COLO829 (cell line): Measurements from ENCODE around the gene ILRUN.
"Not testable (repeated sequence)": the region's sequence is repeated elsewhere in the genome, so short reads cannot be mapped to it uniquely, and the experiment has no call there.

ENCODE experiments used
- DNase-seq: peaks from one replicate; pipeline ENCODE4 v3.0.0; 2012; ENCODE audit warnings: low spot score

ILRUN gene

GRCh38 chr6:34664256-34664971 is 32.2 kb downstream of the ILRUN start:
- no peak for DNase-seq

DNA sequence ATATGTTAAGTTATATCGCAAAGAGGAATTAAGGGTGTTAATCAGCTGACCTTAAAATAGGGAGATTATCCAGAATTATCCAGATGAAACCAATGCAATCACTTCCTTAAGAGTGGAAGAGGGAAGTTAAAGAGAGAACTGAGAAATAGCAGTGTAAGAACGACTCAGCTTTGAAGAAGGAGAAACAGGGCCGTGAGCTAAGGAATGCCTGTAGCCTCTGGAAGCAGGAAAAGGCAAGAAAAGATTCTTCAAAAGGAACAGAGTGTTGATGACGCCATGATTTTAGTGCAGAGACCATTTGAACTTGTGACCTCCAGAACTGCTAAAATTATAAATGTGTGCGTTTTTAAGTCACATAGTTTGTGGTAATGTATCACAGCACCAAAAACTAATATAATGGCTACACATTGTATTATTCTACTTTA is 32.7 kb downstream of the ILRUN start:
- DNase-seq, result no peak

- DNase-seq, result no peak
Observed at GRCh38 chr6:34663371-34663770, 33.2 kb downstream of the ILRUN start.

- DNase-seq, result no peak
Observed at GRCh38 chr6:34661357-34661756, 35.2 kb downstream of the ILRUN start.

- DNase-seq, result no peak
Observed at GRCh38 chr6:34658605-34659265, 37.8 kb downstream of the ILRUN start.

GRCh38 chr6:34657979-34658480 is 38.5 kb downstream of the ILRUN start:
- not testable (repeated sequence) for DNase-seq

DNA sequence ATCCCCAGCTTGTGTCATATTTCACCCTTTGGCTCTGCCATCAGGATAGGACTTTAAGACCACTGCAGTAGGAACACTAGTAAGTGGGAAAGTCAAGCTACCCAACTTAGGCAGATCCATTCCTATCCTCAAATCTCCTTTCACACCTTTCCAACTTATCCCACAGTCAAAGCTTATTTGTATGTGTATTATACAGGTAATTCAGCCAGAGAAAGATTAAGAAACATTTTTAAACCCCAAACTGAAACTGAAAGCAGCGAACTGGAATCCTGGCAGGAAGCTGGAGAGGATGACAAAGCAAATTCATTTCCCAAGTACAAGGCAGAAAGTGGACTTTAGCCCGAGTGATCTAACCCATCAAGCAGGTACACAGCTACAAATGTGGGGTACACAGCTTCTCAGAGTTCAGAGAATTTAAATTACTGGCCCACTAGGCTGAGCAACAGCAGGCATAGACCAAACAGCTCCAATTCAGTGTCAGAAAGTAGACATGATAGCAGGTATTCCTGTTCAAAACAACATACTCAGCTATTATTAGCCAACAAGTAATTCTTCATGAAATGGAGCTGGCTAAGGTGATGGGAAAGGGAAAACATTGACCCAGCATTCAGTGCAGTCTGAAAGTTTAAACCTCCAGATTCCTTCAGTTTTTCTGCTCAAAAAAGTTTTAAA is 39.1 kb downstream of the ILRUN start:
- DNase-seq, result peak; percentile 77

DNA sequence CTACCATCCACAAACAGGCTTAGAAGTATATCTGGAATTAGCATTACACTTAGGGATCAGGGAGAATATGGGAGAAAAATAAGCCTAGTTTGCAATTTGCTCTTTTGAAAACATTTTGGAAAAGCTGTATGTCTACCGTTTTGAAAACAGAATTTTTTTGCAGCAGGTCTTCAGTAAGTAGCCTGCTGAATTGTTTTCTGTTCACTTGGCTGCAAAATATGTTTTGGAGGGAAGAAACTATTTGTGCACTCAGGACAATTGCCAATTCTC is 39.6 kb downstream of the ILRUN start:
- peak; percentile 28 for DNase-seq

- peak; percentile 65 for DNase-seq
Observed at GRCh38 chr6:34656378-34657036, 40.1 kb downstream of the ILRUN start.

DNA sequence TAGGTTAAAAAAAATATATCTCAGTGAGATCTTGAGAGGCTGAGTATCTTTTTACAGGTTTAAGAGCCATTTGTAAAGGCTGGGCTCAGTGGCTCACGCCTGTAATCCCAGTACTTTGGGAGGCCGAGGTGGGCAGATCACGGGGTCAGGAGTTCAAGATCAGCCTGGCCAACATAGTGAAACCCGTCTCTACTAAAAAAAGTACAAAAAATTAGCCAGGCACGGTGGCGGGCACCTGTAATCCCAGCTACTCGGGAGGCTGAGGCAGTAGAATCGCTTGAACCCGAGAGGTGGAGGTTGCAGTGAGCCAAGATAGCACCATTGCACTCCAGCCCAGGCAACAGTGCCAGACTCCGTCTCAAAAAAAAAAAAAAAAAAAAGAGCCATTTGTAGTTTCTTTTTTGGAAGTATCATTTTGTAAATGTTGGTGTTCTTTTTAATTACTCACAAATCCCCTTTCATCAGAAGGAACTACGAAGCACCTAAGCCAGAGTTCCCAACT is 40.6 kb downstream of the ILRUN start:
- not testable (repeated sequence) for DNase-seq

- no peak for DNase-seq
Observed at GRCh38 chr6:34654061-34654710, 42.4 kb downstream of the ILRUN start.

- no peak for DNase-seq
Observed at GRCh38 chr6:34652263-34652662, 44.3 kb downstream of the ILRUN start.

GRCh38 chr6:34650823-34651222 is 45.7 kb downstream of the ILRUN start:
- no peak for DNase-seq

DNA sequence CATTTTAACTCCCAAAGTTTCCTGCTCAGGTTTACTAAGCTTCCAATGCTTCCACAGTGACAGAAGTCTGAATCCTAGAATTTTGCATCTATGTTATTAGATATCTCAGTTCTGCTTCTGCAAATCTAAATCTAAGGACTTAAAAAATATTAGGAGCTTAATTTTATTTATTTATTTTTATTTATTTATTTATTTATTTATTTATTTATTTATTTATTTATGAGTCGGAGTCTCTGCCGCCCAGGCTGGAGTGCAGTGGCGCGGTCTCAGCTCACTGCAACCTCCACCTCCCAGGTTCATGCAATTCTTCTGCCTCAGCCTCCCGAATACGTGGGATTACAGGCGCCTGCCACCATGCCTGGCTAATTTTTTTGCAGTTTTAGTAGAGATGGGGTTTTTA is 46.3 kb downstream of the ILRUN start:
- DNase-seq, result not testable (repeated sequence)

DNA sequence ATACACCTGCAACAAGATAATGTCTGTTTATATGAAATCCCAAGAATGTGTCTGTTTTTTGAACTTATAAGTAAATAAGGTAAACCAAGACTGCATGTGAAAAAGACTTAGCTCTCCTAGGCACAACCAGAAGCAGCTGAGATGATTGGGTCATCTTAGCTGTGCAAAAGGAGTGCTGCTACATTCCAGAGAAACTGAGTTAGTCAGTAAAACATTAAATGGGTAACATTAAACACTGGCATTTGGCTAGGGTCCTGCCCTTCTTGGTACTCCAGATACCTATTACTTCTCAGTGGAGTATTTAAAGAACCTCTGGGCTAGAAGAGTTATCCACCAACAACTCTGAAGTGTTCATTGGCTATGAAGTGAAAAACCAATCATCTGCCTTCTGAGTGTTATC is 47.8 kb downstream of the ILRUN start:
- no peak for DNase-seq
